ENCODE measurements around the gene MARCKSL1. TPM values are rescaled to one million over a fixed set of nuclear protein-coding genes. Genes with fewer than 3 reads are reported as not detected.

Gene MARCKSL1
- total RNA-seq, 2 donors from 2014 or later = 144 to 243 TPM

GRCh38 chr1:32291708-32292538 is 44.1 kb downstream of the MARCKSL1 start, which contains the start of gene HDAC1:
TSS of gene HDAC1 (plus strand) at chr1:32292083. CDS start at chr1:32292170, 87 bp downstream.
- WGBS = under 1% methylated on average over 67 of the region's 67 CpGs
- TF ChIP-seq CTCF (IDR thresholded peaks at IDR 0.05) (peak in 1 of 4 experiments; percentile 14), POLR2A (IDR thresholded peaks at IDR 0.05) (peak; percentile 69), POLR2AphosphoS5 (IDR thresholded peaks at IDR 0.05) (peak; percentile 71)
- Histone ChIP-seq H3K36me3 (no peaks in the 10 kb centered on the region), H3K27ac (peak within 1 kb of the TSS; percentile 88 to 95), H3K9me3 (no peaks in the 10 kb centered on the region), H3K27me3 (replicated peaks; ENCODE audit: insufficient read depth) (no peaks in the 10 kb centered on the region), H3K4me3 (peak within 1 kb of the TSS; percentile 92 to 93), H3K4me1 (replicated peaks) (peaks cover 8% of the 10 kb centered on the region)
- DNase-seq (ENCODE audit: low spot score) = peak; percentile 96
- intact Hi-C loops (cut with DNase I) = no loop called here

GRCh38 chr1:32291145-32291707 is 44.8 kb downstream of the MARCKSL1 start:
- H3K27me3 ChIP-seq (replicated peaks; ENCODE audit: insufficient read depth) = no peaks in the 10 kb centered on the region
- peak overlapping the region; percentile 88 to 95 for H3K27ac ChIP-seq
- peak overlapping the region; percentile 92 to 93 for H3K4me3 ChIP-seq
- no peaks in the 10 kb centered on the region for H3K9me3 ChIP-seq
- H3K4me1 ChIP-seq (replicated peaks) = peaks cover 8% of the 10 kb centered on the region
- H3K36me3 ChIP-seq = no peaks in the 10 kb centered on the region
- no peak for DNase-seq (ENCODE audit: low spot score)
- TF ChIP-seq POLR2AphosphoS5 (IDR thresholded peaks at IDR 0.05) = no peak
- TF ChIP-seq CTCF (IDR thresholded peaks at IDR 0.05) = no peak
- no peak for TF ChIP-seq POLR2A (IDR thresholded peaks at IDR 0.05)
- intact Hi-C loops (cut with DNase I) = no loop called here
- 40% methylated on average over 10 of the region's 10 CpGs for WGBS

- TF ChIP-seq POLR2AphosphoS5 (IDR thresholded peaks at IDR 0.05) = no peak
- no peak for TF ChIP-seq CTCF (IDR thresholded peaks at IDR 0.05)
- TF ChIP-seq POLR2A (IDR thresholded peaks at IDR 0.05) = no peak
- intact Hi-C loops (cut with DNase I) = no loop called here
Observed at GRCh38 chr1:32289256-32289655, 46.8 kb downstream of the MARCKSL1 start.

GRCh38 chr1:32286763-32287162 is 49.3 kb downstream of the MARCKSL1 start:
- intact Hi-C loops (cut with DNase I) = no loop called here
- H3K27me3 ChIP-seq (replicated peaks; ENCODE audit: insufficient read depth) = no peaks in the 10 kb centered on the region
- no peaks in the 10 kb centered on the region for H3K36me3 ChIP-seq
- no peak overlapping the region for H3K27ac ChIP-seq
- DNase-seq (ENCODE audit: low spot score) = no peak
- WGBS = 87% methylated on average over 4 of the region's 4 CpGs
- H3K4me1 ChIP-seq (replicated peaks) = peaks cover 8% of the 10 kb centered on the region
- TF ChIP-seq CTCF (IDR thresholded peaks at IDR 0.05) (no peak), POLR2A (IDR thresholded peaks at IDR 0.05) (no peak), POLR2AphosphoS5 (IDR thresholded peaks at IDR 0.05) (no peak)
- H3K9me3 ChIP-seq = no peaks in the 10 kb centered on the region
- no peak overlapping the region for H3K4me3 ChIP-seq

More at GRCh38 chr1:32289256-32289655, 46.8 kb downstream of the MARCKSL1 start:
- no peak overlapping the region for H3K27ac ChIP-seq
- H3K4me3 ChIP-seq = no peak overlapping the region
- H3K4me1 ChIP-seq (replicated peaks) = peaks cover 8% of the 10 kb centered on the region
- H3K9me3 ChIP-seq = no peaks in the 10 kb centered on the region
- no peaks in the 10 kb centered on the region for H3K36me3 ChIP-seq
- no peaks in the 10 kb centered on the region for H3K27me3 ChIP-seq (replicated peaks; ENCODE audit: insufficient read depth)
- no peak for DNase-seq (ENCODE audit: low spot score)
- 92% methylated on average over 7 of the region's 7 CpGs for WGBS
